HG03432 (cell line): ENCODE measurements around the gene SSTR3.
"Not testable (repeated sequence)": the region's sequence is repeated elsewhere in the genome, so short reads cannot be mapped to it uniquely, and the experiment has no call there.

Experiments used
- ATAC-seq: cut with Tn5 transposase; IDR thresholded peaks from one replicate; pipeline ENCODE4 v1.9.1; 2021; ENCODE audit warnings: mild to moderate bottlenecking, moderate library complexity; ENCODE audit not compliant: unreplicated experiment

SSTR3 gene

GRCh38 chr22:37212174-37212906, at the start of gene SSTR3:
TSS of gene SSTR3 (minus strand) at chr22:37212477. CDS start at chr22:37207803, 4,674 bp downstream.
- ATAC-seq, result no peak

- ATAC-seq, result no peak
Observed at GRCh38 chr22:37260901-37261336, 48.6 kb upstream of the SSTR3 start.

- ATAC-seq, result no peak
Observed at GRCh38 chr22:37260155-37260795, 48.0 kb upstream of the SSTR3 start.

- no peak for ATAC-seq
Observed at GRCh38 chr22:37259540-37260029, 47.3 kb upstream of the SSTR3 start.

GRCh38 chr22:37258753-37259401, 46.6 kb upstream of the SSTR3 start:
- no peak for ATAC-seq

GRCh38 chr22:37258005-37258752, 45.9 kb upstream of the SSTR3 start:
- no peak for ATAC-seq

- ATAC-seq, result no peak
Observed at GRCh38 chr22:37256075-37256726, 43.9 kb upstream of the SSTR3 start.

GRCh38 chr22:37255558-37256006, 43.3 kb upstream of the SSTR3 start:
- no peak for ATAC-seq

GRCh38 chr22:37254867-37255233, 42.6 kb upstream of the SSTR3 start:
- ATAC-seq, result no peak

- ATAC-seq, result no peak
Observed at GRCh38 chr22:37254209-37254866, 42.1 kb upstream of the SSTR3 start.

GRCh38 chr22:37253126-37253660, 40.9 kb upstream of the SSTR3 start:
- ATAC-seq, result no peak

GRCh38 chr22:37251836-37252235, 39.6 kb upstream of the SSTR3 start:
- ATAC-seq, result not testable (repeated sequence)

GRCh38 chr22:37249986-37250385, 37.7 kb upstream of the SSTR3 start:
- no peak for ATAC-seq

- ATAC-seq, result no peak
Observed at GRCh38 chr22:37248251-37248650, 36.0 kb upstream of the SSTR3 start.

- no peak for ATAC-seq
Observed at GRCh38 chr22:37245740-37246139, 33.5 kb upstream of the SSTR3 start.

- ATAC-seq, result no peak
Observed at GRCh38 chr22:37244922-37245722, 32.8 kb upstream of the SSTR3 start.

GRCh38 chr22:37244114-37244921, 32.0 kb upstream of the SSTR3 start, which contains the start of gene RAC2:
TSS of gene RAC2 (minus strand) at chr22:37244269. CDS start at chr22:37244148, 121 bp downstream.
- peak; percentile 48 for ATAC-seq
